BLaER1 treated with 17β-estradiol and CSF1 and Interleukin-3, amounts not matched to agents 10 nM and 100 nM (cell line): ENCODE measurements around the gene UBAC2.

Experiments
- H3K27ac ChIP-seq, 11 experiments: shearing (Covaris generic); formaldehyde crosslinking; 2 replicates each; pipeline ENCODE4 v1.8.1; 2022
- H3K27me3 ChIP-seq, 11 experiments: shearing (Covaris generic); formaldehyde crosslinking; 2 replicates each; pipeline ENCODE4 v1.8.1; 2022
- H3K36me3 ChIP-seq, 11 experiments: shearing (Covaris generic); formaldehyde crosslinking; 2 replicates each; pipeline ENCODE4 v1.8.1; 2022
- H3K4me1 ChIP-seq, 10 experiments: shearing (Covaris generic); formaldehyde crosslinking; 2 replicates each; pipeline ENCODE4 v1.8.1; 2022
- H3K4me2 ChIP-seq, 11 experiments: shearing (Covaris generic); formaldehyde crosslinking; 2 replicates each; pipeline ENCODE4 v1.8.1; 2022
- H3K4me3 ChIP-seq, 10 experiments: shearing (Covaris generic); formaldehyde crosslinking; 2 replicates each; pipeline ENCODE4 v1.8.1; 2022
- H3K9ac ChIP-seq, 11 experiments: shearing (Covaris generic); formaldehyde crosslinking; 2 replicates each; pipeline ENCODE4 v1.8.1; 2022
- H3K9me3 ChIP-seq, 11 experiments: shearing (Covaris generic); formaldehyde crosslinking; replicated peaks in 1 of 11; 2 replicates each; pipeline ENCODE4 v1.8.1; 2022
- H4K20me1 ChIP-seq, 11 experiments: shearing (Covaris generic); formaldehyde crosslinking; 2 replicates each; pipeline ENCODE4 v1.8.1; 2022
- Cebpa-rat ChIP-seq, 11 experiments: shearing (Covaris generic); IDR thresholded peaks; 2 replicates each; pipeline ENCODE4 v1.8.1; 2022

Gene UBAC2

GRCh38 chr13:99378985-99379733 lies 178.5 kb downstream of the UBAC2 start:
- Histone ChIP-seq H3K4me1 (peaks cover 57 to 85% (median 73%) of the 10 kb centered on the region in 10 experiments), H3K27ac (no peak overlapping the region), H3K36me3 (peaks cover 27 to 66% (median 50%) of the 10 kb centered on the region in 11 experiments), H3K4me3 (no peak overlapping the region), H3K9ac (no peak overlapping the region), H3K27me3 (no peaks in the 10 kb centered on the region), H3K4me2 (peak overlapping the region; percentile 4 to 65 (median 33); a peak in 18 of 22 replicates), H4K20me1 (peaks cover 0 to 25% (median 19%) of the 10 kb centered on the region in 11 experiments; a peak in 10 of 22 replicates), H3K9me3 (peaks cover 0 to 5% (median 0%) of the 10 kb centered on the region in 11 experiments; a peak in 3 of 22 replicates)
- TF ChIP-seq Cebpa-rat (IDR thresholded peaks at IDR 0.05): no peak

DNA sequence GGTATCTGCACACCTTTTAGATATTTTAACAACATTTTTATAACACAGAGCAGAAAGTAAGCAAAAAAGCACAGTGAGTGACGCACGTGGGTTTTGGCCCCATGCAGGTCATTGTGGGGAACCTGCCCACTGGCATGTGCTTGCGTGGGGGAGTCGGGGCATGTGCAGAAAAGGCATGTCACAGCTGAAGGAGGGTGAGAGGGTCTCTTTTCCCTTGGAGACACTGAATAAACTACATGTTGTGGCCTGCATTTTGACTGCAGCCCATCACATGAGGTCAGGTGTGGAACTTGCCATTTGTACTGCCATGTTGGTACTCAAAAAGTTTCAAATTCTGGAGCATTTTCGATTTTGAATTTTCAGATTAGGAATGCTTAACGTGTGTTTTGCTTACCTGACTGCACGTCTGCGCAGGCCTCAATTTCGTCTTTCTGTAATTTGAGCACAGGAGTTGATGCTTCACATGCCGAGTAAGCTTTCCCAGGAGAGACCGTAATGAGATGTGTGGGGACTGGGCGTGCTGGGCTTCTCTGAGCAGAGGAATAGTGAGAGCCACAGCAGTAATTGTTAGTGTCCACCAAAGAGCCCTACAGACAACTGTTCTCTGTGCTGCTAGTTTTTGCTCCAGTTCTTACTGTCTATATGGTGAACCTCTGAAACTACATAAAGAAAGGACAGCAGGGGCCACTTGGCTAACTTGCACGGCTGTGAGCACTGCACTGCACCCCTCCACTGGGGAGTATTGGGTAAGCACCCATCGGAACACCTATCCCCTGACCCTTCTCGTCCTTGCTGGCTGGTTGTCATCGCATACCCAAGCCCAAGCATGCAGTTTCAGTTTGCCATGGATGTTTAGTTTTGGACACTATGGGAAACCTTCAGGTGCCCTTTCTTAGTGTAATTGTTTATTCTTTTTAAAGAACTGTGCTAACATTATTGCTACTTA lies 179.5 kb downstream of the UBAC2 start:
- TF ChIP-seq Cebpa-rat (IDR thresholded peaks at IDR 0.05): no peak
- H3K27ac ChIP-seq: no peak overlapping the region
- peaks cover 29 to 75% (median 58%) of the 10 kb centered on the region in 11 experiments for H3K36me3 ChIP-seq

DNA sequence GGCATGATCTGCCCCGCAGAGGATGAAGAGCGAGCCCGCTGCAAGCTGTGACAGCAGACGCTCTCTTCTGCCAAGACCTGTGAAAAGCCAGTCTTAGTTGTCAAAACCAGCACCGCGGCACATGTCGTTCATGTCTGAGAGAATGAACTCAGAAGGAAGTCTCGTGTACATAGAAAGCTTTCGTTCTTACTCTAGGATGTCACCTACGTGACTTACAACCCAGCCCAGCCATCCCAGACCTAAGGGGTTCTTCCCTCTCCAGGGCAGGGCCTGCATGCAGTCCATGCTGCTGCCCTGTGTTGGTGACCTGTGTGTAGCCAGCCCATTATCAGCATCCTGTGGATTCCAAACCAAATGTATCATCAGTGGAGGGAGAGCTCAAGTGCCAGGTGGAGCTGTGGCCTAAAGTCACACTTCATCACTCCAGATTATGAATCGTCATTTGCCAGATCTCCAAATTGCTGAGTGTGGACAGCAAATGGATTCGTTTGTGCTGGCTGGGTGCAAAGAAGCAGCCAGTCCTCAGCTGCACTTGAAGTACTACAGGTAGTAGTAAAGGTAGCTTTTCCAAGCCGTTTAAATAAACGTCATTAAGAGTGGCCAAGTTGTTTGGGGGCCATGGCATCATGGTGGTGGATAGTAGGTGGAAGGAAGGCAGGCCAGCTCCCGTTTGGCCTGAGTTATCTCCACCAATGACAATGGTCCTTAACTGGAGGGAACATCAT lies 180.4 kb downstream of the UBAC2 start:
- Histone ChIP-seq H3K9ac (no peak overlapping the region), H3K4me1 (peaks cover 38 to 76% (median 57%) of the 10 kb centered on the region in 10 experiments), H3K4me3 (no peak overlapping the region), H4K20me1 (peaks cover 0 to 22% (median 13%) of the 10 kb centered on the region in 11 experiments; a peak in 8 of 22 replicates), H3K27me3 (no peaks in the 10 kb centered on the region), H3K4me2 (0 out of 22 replicates have a peak overlapping the region, but pooled peaks of 1 of the 11 experiments have one; percentile 4), H3K36me3 (peaks cover 39 to 83% (median 68%) of the 10 kb centered on the region in 11 experiments), H3K27ac (no peak overlapping the region), H3K9me3 (peaks cover 0 to 5% (median 0%) of the 10 kb centered on the region in 11 experiments; a peak in 3 of 22 replicates)
- no peak for TF ChIP-seq Cebpa-rat (IDR thresholded peaks at IDR 0.05)

More for the DNA sequence above, 179.5 kb downstream of the UBAC2 start:
- Histone ChIP-seq H4K20me1 (peaks cover 0 to 22% (median 16%) of the 10 kb centered on the region in 11 experiments; a peak in 10 of 22 replicates), H3K4me2 (peak overlapping the region in 7 of 11 experiments; percentile 16 to 65 (median 43); a peak in 9 of 22 replicates), H3K4me1 (peaks cover 48 to 81% (median 67%) of the 10 kb centered on the region in 10 experiments), H3K27me3 (no peaks in the 10 kb centered on the region), H3K4me3 (no peak overlapping the region), H3K9ac (no peak overlapping the region), H3K9me3 (peaks cover 0 to 5% (median 0%) of the 10 kb centered on the region in 11 experiments; a peak in 3 of 22 replicates)

DNA sequence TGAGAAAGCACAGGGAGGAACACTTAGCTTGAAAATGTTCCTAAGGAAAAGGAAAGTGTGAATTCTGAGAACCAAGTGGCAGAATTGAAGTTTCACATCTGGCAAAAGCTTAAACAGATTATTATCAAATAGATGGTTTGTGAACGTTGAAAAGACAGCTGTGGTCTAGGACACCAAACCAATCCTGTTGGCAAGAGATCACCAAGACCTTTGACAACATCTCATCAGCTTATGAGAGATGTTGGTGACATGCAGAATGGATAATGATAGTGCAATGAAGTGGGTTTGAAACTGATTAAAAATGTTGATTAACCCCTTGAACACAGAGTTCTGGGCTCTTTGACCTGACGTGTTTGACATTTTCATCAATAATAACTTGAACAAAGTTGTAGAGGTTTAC lies 181.1 kb downstream of the UBAC2 start:
- Histone ChIP-seq H3K9ac (no peak overlapping the region), H3K4me2 (peak overlapping the region in 2 of 11 experiments; percentile 4 to 69; a peak in 1 of 22 replicates), H3K4me3 (no peak overlapping the region), H3K27me3 (no peaks in the 10 kb centered on the region), H3K36me3 (peaks cover 46 to 83% (median 70%) of the 10 kb centered on the region in 11 experiments), H4K20me1 (peaks cover 0 to 22% (median 9%) of the 10 kb centered on the region in 11 experiments; a peak in 8 of 22 replicates), H3K27ac (no peak overlapping the region), H3K9me3 (peaks cover 0 to 5% (median 0%) of the 10 kb centered on the region in 11 experiments; a peak in 3 of 22 replicates), H3K4me1 (peaks cover 31 to 76% (median 50%) of the 10 kb centered on the region in 10 experiments)
- no peak for TF ChIP-seq Cebpa-rat (IDR thresholded peaks at IDR 0.05)

- no peak overlapping the region for H3K4me3 ChIP-seq
- no peak for TF ChIP-seq Cebpa-rat (IDR thresholded peaks at IDR 0.05)
- peaks cover 28 to 75% (median 45%) of the 10 kb centered on the region in 10 experiments for H3K4me1 ChIP-seq
- peak overlapping the region in 3 of 11 experiments; percentile 8 to 44 (median 37); a peak in 4 of 22 replicates for H3K27ac ChIP-seq
- H3K4me2 ChIP-seq: peak overlapping the region; percentile 46 to 69 (median 56); a peak in 21 of 22 replicates
- no peaks in the 10 kb centered on the region for H3K27me3 ChIP-seq
- H3K36me3 ChIP-seq: peaks cover 41 to 83% (median 67%) of the 10 kb centered on the region in 11 experiments
- peaks cover 0 to 5% (median 0%) of the 10 kb centered on the region in 11 experiments; a peak in 3 of 22 replicates for H3K9me3 ChIP-seq
- H4K20me1 ChIP-seq: peaks cover 0 to 22% (median 9%) of the 10 kb centered on the region in 11 experiments; a peak in 8 of 22 replicates
- H3K9ac ChIP-seq: peak overlapping the region in 6 of 11 experiments; percentile 2 to 37 (median 20); a peak in 6 of 22 replicates
Measured at GRCh38 chr13:99382428-99383133, 181.9 kb downstream of the UBAC2 start.

DNA sequence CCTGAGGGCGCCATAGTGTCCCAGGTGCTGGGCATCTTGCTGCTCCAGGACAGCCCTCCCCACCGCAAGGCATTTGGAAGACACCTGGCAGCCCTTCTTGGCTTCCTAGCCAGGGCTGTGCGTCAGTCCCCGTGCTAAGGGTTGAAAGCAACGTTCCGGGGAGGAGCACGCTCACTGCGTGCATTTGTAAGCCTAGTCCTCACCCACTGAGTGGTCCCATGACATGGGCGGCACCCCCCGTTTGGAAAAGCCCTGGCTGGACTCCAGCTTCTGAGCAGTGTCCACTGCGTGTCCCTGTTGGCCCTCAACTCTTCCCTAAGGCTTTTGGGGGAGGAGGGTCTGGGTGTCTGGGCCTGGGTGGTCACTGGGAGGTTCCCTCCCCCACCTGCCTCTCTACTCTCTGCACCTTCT lies 182.9 kb downstream of the UBAC2 start:
- Histone ChIP-seq H3K4me3 (no peak overlapping the region), H3K27me3 (no peaks in the 10 kb centered on the region), H3K27ac (no peak overlapping the region), H3K4me1 (peaks cover 28 to 68% (median 41%) of the 10 kb centered on the region in 10 experiments), H3K36me3 (peaks cover 36 to 83% (median 61%) of the 10 kb centered on the region in 11 experiments), H3K9ac (peak overlapping the region in 1 of 11 experiments; percentile 8; a peak in 1 of 22 replicates), H4K20me1 (peaks cover 0 to 22% (median 9%) of the 10 kb centered on the region in 11 experiments; a peak in 8 of 22 replicates), H3K4me2 (peak overlapping the region in 7 of 11 experiments; percentile 13 to 69 (median 39); a peak in 12 of 22 replicates), H3K9me3 (peaks cover 0 to 5% (median 0%) of the 10 kb centered on the region in 11 experiments; a peak in 3 of 22 replicates)
- TF ChIP-seq Cebpa-rat (IDR thresholded peaks at IDR 0.05): no peak

GRCh38 chr13:99383946-99384345 lies 183.3 kb downstream of the UBAC2 start:
- H4K20me1 ChIP-seq: peaks cover 0 to 22% (median 9%) of the 10 kb centered on the region in 11 experiments; a peak in 8 of 22 replicates
- no peak overlapping the region for H3K4me3 ChIP-seq
- H3K9me3 ChIP-seq: peaks cover 0 to 4% (median 0%) of the 10 kb centered on the region in 11 experiments; a peak in 1 of 22 replicates
- H3K36me3 ChIP-seq: peaks cover 36 to 83% (median 56%) of the 10 kb centered on the region in 11 experiments
- no peak for TF ChIP-seq Cebpa-rat (IDR thresholded peaks at IDR 0.05)
- H3K4me1 ChIP-seq: peaks cover 25 to 65% (median 37%) of the 10 kb centered on the region in 10 experiments
- peak overlapping the region in 7 of 11 experiments; percentile 13 to 69 (median 39); a peak in 11 of 22 replicates for H3K4me2 ChIP-seq
- no peak overlapping the region for H3K27ac ChIP-seq
- no peak overlapping the region; a peak in 1 of 22 replicates for H3K9ac ChIP-seq
- no peaks in the 10 kb centered on the region for H3K27me3 ChIP-seq
